GM21723 (cell line): ENCODE measurements around the gene PHLDA3.

ENCODE experiments used
- ATAC-seq: cut with Tn5 transposase; IDR thresholded peaks from one replicate; pipeline ENCODE4 v1.9.1; 2021; ENCODE audit warnings: mild to moderate bottlenecking, moderate library complexity; ENCODE audit not compliant: unreplicated experiment

PHLDA3 gene

GRCh38 chr1:201468501-201468843 is 516 bp downstream of the PHLDA3 start:
- ATAC-seq: peak; percentile 53

- ATAC-seq: no peak
Observed at GRCh38 chr1:201466492-201466891, 2.5 kb downstream of the PHLDA3 start.

GRCh38 chr1:201465698-201466290 is 3.2 kb downstream of the PHLDA3 start:
- ATAC-seq: no peak

GRCh38 chr1:201463071-201463552 is 5.9 kb downstream of the PHLDA3 start:
- ATAC-seq: no peak

- ATAC-seq: no peak
Observed at GRCh38 chr1:201461645-201462441, 7.1 kb downstream of the PHLDA3 start.

GRCh38 chr1:201460814-201461644 is 8.0 kb downstream of the PHLDA3 start:
- no peak for ATAC-seq

GRCh38 chr1:201459775-201460174 is 9.2 kb downstream of the PHLDA3 start:
- no peak for ATAC-seq

GRCh38 chr1:201459052-201459451 is 9.9 kb downstream of the PHLDA3 start:
- no peak for ATAC-seq

- no peak for ATAC-seq
Observed at GRCh38 chr1:201457508-201457960, 11.5 kb downstream of the PHLDA3 start.

GRCh38 chr1:201456499-201457309 is 12.3 kb downstream of the PHLDA3 start:
- ATAC-seq: no peak

GRCh38 chr1:201455098-201455497 is 13.9 kb downstream of the PHLDA3 start:
- no peak for ATAC-seq

- no peak for ATAC-seq
Observed at GRCh38 chr1:201454608-201455007, 14.4 kb downstream of the PHLDA3 start.

- no peak for ATAC-seq
Observed at GRCh38 chr1:201452866-201453265, 16.1 kb downstream of the PHLDA3 start.

GRCh38 chr1:201450721-201451291 is 18.2 kb downstream of the PHLDA3 start:
- no peak for ATAC-seq

GRCh38 chr1:201448990-201449389 is 20.0 kb downstream of the PHLDA3 start:
- no peak for ATAC-seq

GRCh38 chr1:201447903-201448871 is 20.8 kb downstream of the PHLDA3 start:
- peak; percentile 74 for ATAC-seq

GRCh38 chr1:201445310-201445709 is 23.7 kb downstream of the PHLDA3 start:
- ATAC-seq: no peak

- ATAC-seq: no peak
Observed at GRCh38 chr1:201444792-201445191, 24.2 kb downstream of the PHLDA3 start.

GRCh38 chr1:201443747-201444146 is 25.2 kb downstream of the PHLDA3 start:
- no peak for ATAC-seq
